RWPE2 (cell line): ENCODE results near the gene XAGE1B.
"Not testable (repeated sequence)": the region's sequence is repeated elsewhere in the genome, so short reads cannot be mapped to it uniquely, and the experiment has no call there.

ENCODE experiments used
- ATAC-seq: fragments of 200-7000 bp; cut with Tn5 transposase; 3 replicates; pipeline ENCODE4 v1.9.1; 2021; ENCODE audit warnings: low read depth
- DNase-seq: peaks from one replicate; pipeline ENCODE4 v3.0.0-alpha.2; 2020; ENCODE audit warnings: low spot score
- H3K27ac ChIP-seq: fragments of 450-650 bp; 2 replicates; pipeline ENCODE4 v1.5.1; 2017; ENCODE audit warnings: mild to moderate bottlenecking; ENCODE audit not compliant: poor library complexity, severe bottlenecking
- H3K27me3 ChIP-seq: fragments of 250-450 bp; sonication (Bioruptor Pico); 2 replicates; pipeline ENCODE4 v1.5.1; 2021; ENCODE audit warnings: mild to moderate bottlenecking, moderate library complexity; ENCODE audit not compliant: insufficient read depth, poor library complexity, severe bottlenecking
- H3K36me3 ChIP-seq: fragments of 250-450 bp; sonication (Bioruptor Pico); 2 replicates; pipeline ENCODE4 v1.5.1; 2020; ENCODE audit warnings: low read depth, mild to moderate bottlenecking, moderate library complexity
- H3K4me1 ChIP-seq: fragments of 250-450 bp; sonication (Bioruptor Pico); 2 replicates; pipeline ENCODE4 v1.5.1; 2021; ENCODE audit warnings: mild to moderate bottlenecking, moderate library complexity; ENCODE audit not compliant: insufficient read depth, poor library complexity, severe bottlenecking
- H3K4me3 ChIP-seq: fragments of 250-450 bp; sonication (Bioruptor Pico); 2 replicates; pipeline ENCODE4 v1.5.1; 2021; ENCODE audit warnings: mild to moderate bottlenecking, moderate library complexity; ENCODE audit not compliant: severe bottlenecking
- H3K9me3 ChIP-seq: fragments of 250-450 bp; sonication (Bioruptor Pico); 2 replicates; pipeline ENCODE4 v1.5.1; 2021; ENCODE audit warnings: mild to moderate bottlenecking, moderate library complexity; ENCODE audit not compliant: severe bottlenecking
- CTCF ChIP-seq: fragments of 450-650 bp; IDR thresholded peaks from one replicate; pipeline ENCODE4 v1.5.1; 2017; ENCODE audit warnings: mild to moderate bottlenecking, moderate library complexity; ENCODE audit not compliant: poor library complexity, severe bottlenecking

The XAGE1B gene, protein sequence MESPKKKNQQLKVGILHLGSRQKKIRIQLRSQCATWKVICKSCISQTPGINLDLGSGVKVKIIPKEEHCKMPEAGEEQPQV

DNA sequence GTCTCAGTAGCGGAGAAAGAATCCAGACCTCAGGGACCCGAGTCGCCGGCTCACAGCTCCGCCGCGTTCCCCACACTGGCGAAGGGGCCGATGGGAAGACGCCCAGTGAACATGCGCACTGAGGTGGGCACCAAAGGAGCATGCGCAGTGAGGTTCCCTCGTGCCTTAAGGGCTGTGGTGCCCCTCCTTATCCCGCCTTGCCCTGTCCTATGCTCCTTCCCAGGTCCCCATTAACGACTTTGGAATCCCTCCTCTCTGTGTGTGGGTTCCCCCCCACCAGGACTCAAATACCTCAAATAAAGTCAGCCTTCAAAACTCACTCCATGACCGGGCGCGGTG lies at the start of gene XAGE1B:
Gene XAGE1B (minus strand): TSS at position 77 of the 339 bp plus-strand sequence. CDS start 1,536 bp downstream, outside the sequence.
- not testable (repeated sequence) for H3K4me1 ChIP-seq, H3K9me3 ChIP-seq, H3K36me3 ChIP-seq, ATAC-seq, H3K27me3 ChIP-seq, DNase-seq, H3K27ac ChIP-seq, H3K4me3 ChIP-seq

GRCh38 chrX:52563105-52563504 lies 46.2 kb upstream of the XAGE1B start:
- Histone ChIP-seq H3K9me3 (no peaks in the 10 kb centered on the region), H3K27ac (no peak overlapping the region), H3K36me3 (no peaks in the 10 kb centered on the region), H3K27me3 (no peaks in the 10 kb centered on the region), H3K4me1 (no peaks in the 10 kb centered on the region), H3K4me3 (no peak overlapping the region)
- ATAC-seq (no peak), DNase-seq (no peak)
- TF ChIP-seq CTCF = no peak

- H3K4me3 ChIP-seq = no peak overlapping the region
- H3K36me3 ChIP-seq = no peaks in the 10 kb centered on the region
- no peaks in the 10 kb centered on the region for H3K9me3 ChIP-seq
- TF ChIP-seq CTCF = no peak
- no peak overlapping the region for H3K27ac ChIP-seq
- no peaks in the 10 kb centered on the region for H3K27me3 ChIP-seq
- no peak for DNase-seq
- H3K4me1 ChIP-seq = no peaks in the 10 kb centered on the region
- no peak for ATAC-seq
Observed at GRCh38 chrX:52558140-52558539, 41.3 kb upstream of the XAGE1B start.

GRCh38 chrX:52556741-52557140 lies 39.9 kb upstream of the XAGE1B start:
- no peaks in the 10 kb centered on the region for H3K9me3 ChIP-seq
- H3K27ac ChIP-seq = no peak overlapping the region
- TF ChIP-seq CTCF = no peak
- DNase-seq (no peak), ATAC-seq (no peak)
- H3K4me1 ChIP-seq = no peaks in the 10 kb centered on the region
- no peak overlapping the region for H3K4me3 ChIP-seq
- no peaks in the 10 kb centered on the region for H3K36me3 ChIP-seq
- no peaks in the 10 kb centered on the region for H3K27me3 ChIP-seq

GRCh38 chrX:52553995-52554642 lies 37.3 kb upstream of the XAGE1B start:
- ATAC-seq = no peak
- no peaks in the 10 kb centered on the region for H3K9me3 ChIP-seq

DNA sequence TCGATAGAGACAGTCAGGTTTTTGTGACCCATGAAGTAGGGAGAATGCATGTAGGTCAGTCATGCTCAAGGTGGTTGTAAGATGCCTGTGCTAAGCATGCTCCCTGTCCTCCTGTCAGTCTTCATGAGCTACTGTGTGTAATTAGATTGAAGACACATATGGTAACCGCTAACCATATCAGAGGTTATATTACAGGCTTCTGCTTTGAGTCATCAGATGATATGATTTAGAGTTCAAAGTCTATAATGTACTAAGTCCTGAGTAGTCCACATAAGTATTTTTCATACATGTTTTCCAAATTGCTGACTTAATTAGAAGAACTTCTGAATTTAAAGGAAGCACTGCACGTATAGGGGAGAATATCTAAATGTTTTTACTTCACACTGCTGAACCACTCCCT lies 31.9 kb upstream of the XAGE1B start:
- not testable (repeated sequence) for H3K4me1 ChIP-seq, H3K9me3 ChIP-seq, H3K4me3 ChIP-seq, DNase-seq, H3K36me3 ChIP-seq, H3K27ac ChIP-seq, H3K27me3 ChIP-seq, ATAC-seq

More at GRCh38 chrX:52553995-52554642, 37.3 kb upstream of the XAGE1B start:
- Histone ChIP-seq H3K36me3 (no peaks in the 10 kb centered on the region), H3K4me3 (no peak overlapping the region), H3K4me1 (no peaks in the 10 kb centered on the region), H3K27ac (no peak overlapping the region), H3K27me3 (no peaks in the 10 kb centered on the region)
- no peak for TF ChIP-seq CTCF
- DNase-seq = no peak
